COR-L47 (cell line): ENCODE measurements around the gene C1orf105.
"Not testable (repeated sequence)": the region's sequence is repeated elsewhere in the genome, so short reads cannot be mapped to it uniquely, and the experiment has no call there.

Experiments
- DNase-seq: peaks from one replicate; lab custom pipeline; 2025; lab: John Stamatoyannopoulos, UW

C1orf105 gene

GRCh38 chr1:172489847-172490246, 69.4 kb downstream of the C1orf105 start:
- no peak for DNase-seq

- no peak for DNase-seq
Observed at GRCh38 chr1:172492421-172492820, 71.9 kb downstream of the C1orf105 start.

- DNase-seq, result no peak
Observed at GRCh38 chr1:172494166-172494565, 73.7 kb downstream of the C1orf105 start.

- DNase-seq, result not testable (repeated sequence)
Observed at GRCh38 chr1:172496127-172496526, 75.6 kb downstream of the C1orf105 start.

DNA sequence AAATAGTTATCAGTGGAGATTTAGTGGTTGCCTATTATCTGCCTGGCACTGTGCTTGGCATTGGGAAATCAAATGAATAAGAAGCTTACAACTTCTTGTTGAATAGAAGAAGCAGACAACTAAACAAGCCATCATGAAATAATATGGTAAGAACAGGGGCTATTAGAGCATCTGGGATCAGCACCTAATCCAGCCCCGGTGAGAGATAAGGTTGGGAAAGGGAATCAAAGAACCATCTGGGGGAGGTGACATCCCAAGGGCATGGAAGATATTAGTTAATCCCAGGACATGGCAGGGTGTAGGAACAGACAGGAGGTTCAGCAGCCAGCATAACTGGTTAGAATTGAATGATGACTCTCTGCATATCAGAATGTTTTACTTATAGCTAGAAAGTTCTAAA, 76.2 kb downstream of the C1orf105 start:
- no peak for DNase-seq

- no peak for DNase-seq
Observed at GRCh38 chr1:172497230-172497629, 76.7 kb downstream of the C1orf105 start.

GRCh38 chr1:172498857-172499256, 78.4 kb downstream of the C1orf105 start:
- DNase-seq, result no peak

GRCh38 chr1:172499636-172500141, 79.2 kb downstream of the C1orf105 start:
- DNase-seq, result no peak

DNA sequence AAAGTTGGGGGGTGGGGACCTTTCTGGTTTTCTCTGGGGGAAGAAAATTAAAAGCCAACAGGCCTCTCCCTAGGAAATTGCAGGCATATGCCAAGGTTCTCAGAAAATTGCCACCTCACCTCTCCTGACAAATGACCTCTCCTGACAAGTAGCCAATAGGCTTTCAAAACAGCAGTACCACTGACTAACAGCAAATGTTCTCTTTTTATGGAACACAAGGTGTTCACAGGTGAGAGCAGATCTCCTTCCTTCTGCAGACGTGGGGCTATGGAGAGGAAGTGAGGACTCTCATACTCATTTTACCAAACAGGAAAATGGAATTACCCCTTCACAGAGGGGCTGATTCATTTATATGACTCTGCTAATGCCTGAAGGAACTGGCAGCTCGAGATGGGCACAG, 79.7 kb downstream of the C1orf105 start:
- DNase-seq, result no peak

DNA sequence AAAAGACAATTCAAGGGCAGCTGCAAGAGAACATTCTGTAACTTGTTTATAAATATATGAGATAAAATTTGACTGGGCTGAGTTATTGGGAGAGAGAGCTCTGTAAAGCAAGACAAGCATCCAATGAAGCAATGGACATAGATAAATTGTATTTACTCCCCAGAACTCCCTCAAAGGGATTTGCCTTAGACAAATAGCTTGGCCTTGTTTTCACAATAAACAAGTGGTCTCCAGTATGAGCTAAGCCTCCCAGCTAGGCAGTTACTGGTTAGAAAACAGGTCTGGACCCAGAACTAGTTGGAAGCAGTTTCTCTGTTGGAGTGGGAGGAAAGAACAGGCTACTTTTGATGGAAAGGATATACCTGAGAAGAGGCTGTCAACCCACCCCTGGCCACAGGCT, 87.3 kb downstream of the C1orf105 start:
- DNase-seq, result no peak

- DNase-seq, result no peak
Observed at GRCh38 chr1:172510479-172510878, 90.0 kb downstream of the C1orf105 start.

DNA sequence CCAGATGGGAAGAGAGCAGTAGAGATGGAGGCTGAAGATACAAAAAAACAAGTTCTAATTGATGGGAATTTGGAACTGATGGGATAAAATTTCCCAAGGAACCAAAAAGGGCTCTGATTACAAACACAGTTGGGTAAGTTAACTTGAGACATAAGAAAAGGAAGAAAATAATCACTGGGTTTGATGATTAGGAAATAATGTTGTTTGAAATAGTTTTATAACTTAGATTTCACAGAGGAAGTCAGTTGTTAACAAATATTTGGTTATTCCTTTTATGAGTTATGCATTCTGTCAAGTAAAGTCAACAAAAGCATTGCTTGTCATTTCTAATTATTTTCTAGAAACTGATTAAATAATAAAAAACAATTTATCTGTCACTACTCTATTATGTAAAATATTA, 92.1 kb downstream of the C1orf105 start:
- no peak for DNase-seq

DNA sequence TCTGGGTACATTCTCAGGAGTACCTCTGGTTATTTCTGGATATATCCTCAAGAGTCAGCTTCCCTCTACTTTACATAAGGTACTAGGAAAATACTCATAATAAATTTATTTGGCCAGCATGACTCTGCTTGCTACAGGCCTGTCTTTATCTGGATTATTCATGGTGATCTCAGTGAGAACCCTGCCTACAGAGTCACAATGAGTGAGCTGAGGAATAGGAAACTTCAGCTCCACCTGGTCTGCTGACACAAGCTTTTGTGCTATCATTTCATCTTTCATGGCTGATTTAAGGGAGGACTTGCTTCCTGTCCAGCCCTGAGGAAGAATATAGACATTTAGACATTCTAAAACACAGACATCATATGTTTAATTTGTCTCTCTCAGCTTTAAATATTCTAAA, 93.0 kb downstream of the C1orf105 start:
- DNase-seq, result no peak

DNA sequence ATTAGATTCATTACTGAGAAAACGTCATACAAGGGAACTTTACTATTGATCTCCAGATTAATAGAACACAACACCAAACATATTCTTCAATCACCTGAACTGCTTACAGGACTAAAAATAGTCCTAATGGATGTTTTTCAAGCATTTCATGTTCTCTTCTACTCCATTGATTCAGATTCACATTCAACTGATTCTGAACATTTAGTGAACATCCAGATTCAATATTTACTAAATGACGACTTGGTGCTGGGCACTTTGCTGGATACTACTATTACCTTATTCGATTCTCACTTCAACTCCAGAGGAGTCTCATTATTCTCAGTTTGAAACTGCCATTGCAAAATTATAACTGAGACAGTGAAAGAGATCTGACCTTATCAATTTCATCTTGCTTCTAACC, 93.6 kb downstream of the C1orf105 start:
- no peak for DNase-seq

- DNase-seq, result no peak
Observed at GRCh38 chr1:172515436-172515835, 95.0 kb downstream of the C1orf105 start.

- DNase-seq, result no peak
Observed at GRCh38 chr1:172515927-172516326, 95.4 kb downstream of the C1orf105 start.

DNA sequence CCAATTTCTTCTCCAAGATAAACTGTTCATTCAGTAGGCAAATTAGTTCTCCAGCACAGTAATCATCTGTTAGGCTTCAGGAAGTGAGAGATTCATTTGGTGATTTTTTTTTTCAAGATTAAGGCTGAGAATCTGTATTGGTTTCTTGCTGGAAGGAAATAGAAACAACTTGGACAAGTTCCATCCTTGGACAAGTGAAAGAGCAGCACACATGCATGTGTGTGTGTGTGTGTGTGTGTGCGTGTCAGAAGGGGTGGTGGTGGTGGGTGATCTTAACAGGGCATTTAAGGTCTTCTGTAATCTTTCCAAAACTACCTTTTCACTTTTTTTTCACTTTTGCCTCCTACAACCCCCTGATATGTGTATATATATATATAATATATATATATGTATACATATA, 96.6 kb downstream of the C1orf105 start:
- no peak for DNase-seq

DNA sequence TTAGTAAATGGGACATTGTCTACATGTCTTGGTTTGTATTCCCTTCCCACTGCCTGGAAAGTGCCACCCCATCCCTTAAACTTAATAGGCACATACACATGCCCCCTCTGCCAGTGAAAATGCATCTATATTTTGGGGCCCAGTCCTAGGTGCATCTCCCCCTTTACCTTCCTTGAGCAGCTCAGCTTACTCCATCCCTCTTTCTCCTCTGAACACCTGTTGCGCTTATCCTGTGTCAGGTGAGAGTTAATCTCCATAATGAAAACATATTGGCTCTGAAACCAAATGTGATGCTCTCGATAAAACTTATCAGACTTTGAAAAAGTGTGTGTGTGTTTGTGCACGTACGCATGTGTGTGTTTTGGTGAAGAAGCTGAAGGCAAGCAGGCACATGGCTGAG, 97.1 kb downstream of the C1orf105 start:
- no peak for DNase-seq
